ACHN (cell line): Measurements from ENCODE around the gene NEDD4L.
A peak's percentile ranks its signal among the peaks of the same experiment; 100 is the strongest.

ENCODE experiments used
- DNase-seq: peaks from one replicate; pipeline ENCODE4 v3.0.0-alpha.2; 2015
- in situ Hi-C: cut with HindIII; loops from 2 replicates; pipeline ENCODE4 v1.10.0; 2017; ENCODE audit warnings: low sequenced_read_pairs, low pct_ligation_motif_present, low pct_unique_long_range_greater_than_20kb

NEDD4L gene

DNA sequence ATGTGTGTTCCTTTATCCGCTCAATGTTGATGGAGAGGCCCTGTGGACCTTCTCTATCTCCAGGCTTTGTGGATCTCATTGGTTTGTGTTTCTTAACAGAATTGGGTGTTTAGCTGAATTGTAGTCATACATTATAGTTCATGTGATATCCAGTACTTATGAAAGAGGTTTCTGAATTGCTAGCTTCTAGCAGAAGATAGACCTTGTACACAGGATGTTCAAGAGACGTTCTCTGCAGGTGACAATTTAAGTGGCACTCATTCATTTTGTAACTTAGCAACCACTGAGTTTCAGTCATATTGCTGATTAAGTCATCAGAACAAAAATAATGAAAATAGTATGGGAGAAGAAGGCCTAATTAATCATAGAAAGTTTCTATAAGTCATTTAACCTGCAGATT, 305.6 kb downstream of the NEDD4L start:
- no peak for DNase-seq
- in situ Hi-C loops, result no loop called here

DNA sequence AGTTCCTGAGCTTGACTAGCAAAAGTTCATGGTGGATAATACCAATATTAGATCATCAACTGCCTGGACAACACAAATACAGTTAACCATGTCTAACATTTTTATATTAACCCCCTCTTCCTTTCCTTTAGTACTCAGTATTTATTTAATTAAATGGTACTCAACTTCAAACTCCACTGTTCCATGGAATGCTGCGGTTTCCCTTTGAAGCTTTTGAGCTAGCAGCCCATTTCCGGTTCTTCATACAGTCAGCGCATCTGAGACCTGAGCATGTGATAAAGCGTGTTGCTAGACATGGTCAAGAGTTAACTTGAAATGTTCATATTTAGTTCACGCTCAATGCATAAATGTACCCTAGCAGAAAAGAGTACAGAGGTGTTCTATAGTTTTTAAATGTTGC, 306.5 kb downstream of the NEDD4L start:
- DNase-seq, result no peak
- in situ Hi-C loops, result no loop called here

DNA sequence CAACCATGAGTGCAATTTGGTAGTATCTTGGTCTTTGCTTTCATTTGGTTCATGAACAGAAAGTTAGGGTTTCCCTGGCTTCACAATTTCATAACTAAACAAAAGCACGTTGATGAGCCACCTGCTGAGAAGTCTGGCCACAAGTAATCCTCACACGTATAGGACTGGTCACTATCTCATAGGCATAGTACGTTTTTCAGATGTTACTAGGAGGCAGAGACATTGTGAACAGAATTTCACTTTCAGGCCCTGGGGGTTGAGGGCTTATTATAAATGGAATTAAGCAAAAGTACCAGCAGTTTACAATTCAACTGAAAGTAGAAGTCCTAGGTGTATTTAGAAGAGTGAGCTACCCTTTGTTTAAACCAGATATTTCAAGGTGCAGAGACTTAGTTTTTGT, 307.8 kb downstream of the NEDD4L start:
- in situ Hi-C loops, result no loop called here
- no peak for DNase-seq

DNA sequence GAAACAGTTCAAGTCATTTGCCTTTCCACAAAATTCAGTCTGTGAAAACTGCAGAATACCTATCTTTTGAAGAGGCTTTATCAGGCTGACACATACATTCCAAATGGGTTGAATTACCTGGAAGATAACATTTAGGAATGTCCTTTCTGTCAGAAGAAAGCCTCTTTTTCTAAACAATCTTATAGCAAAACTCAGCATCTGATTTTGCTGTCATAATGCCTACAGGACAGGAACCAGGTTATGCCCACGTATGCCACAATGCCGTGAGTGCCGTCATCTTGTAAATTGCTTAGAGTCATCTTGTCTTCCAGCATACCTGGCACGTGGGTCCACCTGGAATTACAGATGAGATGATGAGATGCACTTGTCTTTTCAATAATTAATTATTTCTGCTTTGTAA, 309.6 kb downstream of the NEDD4L start:
- DNase-seq, result no peak
- in situ Hi-C loops, result no loop called here

DNA sequence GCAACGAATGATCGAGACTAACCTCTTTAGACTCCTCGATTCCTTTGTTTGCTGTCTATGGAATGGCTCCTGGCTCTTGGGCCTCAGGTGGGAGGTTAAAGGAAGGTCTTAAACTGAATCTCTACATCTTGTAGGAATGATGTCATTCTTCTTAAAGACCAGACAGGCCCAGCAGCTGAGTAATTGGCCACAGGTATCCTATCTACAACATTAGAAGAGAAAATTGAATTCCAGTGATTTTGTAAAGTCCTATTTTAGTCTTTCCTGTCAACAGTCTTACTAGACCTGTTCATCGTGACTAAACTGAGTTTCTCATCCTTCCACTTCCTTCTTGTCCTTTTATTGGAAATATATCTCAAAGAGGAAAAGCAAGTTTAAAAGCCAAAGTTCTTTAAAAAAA, 310.0 kb downstream of the NEDD4L start:
- no peak for DNase-seq
- in situ Hi-C loops, result no loop called here

DNA sequence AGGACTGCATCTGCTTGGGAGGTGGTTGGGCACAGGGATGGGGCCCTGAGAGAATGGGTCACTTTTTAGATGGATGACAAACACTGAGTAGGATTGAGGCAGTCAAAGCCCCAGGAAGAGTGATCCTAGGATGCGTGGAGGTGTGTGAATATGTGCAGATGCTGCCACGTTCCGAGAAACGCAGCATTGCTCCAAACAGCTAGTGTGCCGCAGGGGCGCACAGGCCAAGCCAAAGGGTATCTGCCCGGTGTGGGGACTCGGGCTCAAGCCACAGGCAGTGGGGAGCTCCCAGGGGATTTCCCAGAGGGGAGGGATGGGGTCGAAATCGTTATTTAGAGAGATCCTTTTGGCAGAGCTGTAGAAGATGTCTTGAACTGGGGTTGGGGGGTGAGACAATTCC, 310.8 kb downstream of the NEDD4L start:
- DNase-seq, result no peak
- in situ Hi-C loops, result no loop called here

DNA sequence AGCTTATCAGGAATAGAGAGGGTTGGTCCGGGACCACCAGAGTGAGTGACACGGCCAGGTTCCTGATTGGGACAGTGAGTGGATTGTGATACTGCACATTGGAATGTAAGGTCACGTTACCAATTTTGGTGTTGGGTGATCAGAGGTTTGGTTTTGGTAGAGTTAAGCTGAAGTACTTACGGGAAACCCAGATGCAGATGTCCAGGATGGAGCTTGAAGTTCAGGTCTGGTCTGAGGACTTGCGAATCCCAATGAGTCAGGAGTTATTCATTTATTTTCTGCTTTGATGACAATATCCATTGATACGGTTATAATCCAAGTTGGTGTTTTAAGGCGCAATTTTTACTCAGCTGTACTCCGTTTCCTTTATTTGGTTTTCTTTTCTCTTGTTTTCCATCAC, 311.2 kb downstream of the NEDD4L start:
- DNase-seq, result peak; percentile 20
- in situ Hi-C loops, result no loop called here

DNA sequence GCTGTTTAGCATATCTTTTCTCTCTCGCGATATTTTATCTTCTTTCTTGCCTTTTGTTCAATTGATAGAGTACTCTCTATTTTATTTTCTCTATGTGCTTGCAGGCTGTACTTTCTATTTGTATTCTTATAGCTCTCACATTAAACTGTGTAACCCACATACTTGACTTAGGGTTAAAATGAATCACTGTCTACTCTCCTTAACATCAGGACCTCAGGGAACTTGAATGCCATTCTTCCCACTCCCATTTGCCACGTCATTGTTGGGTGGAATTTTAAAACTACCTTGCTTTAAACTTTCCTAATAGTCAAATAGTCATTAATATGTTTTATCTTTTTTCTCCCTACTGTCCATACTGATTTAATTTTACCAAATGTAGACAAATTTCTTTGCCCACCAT, 315.2 kb downstream of the NEDD4L start:
- DNase-seq, result no peak
- in situ Hi-C loops, result no loop called here

DNA sequence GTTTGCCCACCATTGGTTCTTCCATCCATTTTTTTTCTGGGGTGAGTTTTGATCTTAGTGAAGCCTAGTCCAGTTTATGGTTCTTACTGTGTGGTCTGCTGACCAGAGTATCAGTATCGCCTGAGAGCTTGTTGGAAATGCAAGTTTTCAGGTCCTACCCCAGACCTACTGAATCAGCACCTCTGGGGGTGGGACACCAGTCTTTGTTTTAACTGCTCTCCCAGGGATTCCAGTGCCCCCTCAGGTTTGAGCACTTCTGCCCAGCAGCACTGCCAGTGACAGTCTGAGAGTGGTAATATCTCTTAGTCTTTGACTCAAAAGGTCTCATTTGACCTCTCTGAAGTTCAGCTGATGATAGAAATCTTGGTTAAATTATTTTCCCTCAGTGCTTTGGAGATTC, 315.6 kb downstream of the NEDD4L start:
- in situ Hi-C loops, result no loop called here
- no peak for DNase-seq

DNA sequence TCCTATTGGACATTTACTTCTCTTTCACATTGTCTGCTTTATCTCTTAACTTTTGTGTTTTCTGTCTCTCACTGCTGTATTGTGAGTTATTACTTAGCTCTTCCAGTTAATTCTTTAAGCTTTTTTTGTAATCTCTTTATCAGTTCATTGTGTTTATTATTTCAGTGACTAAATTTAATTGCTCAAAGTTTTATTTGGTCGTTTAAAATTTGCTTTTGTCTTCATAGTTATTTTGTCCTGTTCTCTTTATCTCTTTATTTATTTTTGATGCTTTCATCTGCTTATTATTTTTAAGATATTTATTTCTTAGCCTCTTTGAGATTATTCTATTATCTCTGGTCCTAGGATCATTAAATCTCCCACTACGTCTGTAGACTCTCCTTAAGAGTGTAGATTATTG, 316.3 kb downstream of the NEDD4L start:
- no peak for DNase-seq
- in situ Hi-C loops, result no loop called here

DNA sequence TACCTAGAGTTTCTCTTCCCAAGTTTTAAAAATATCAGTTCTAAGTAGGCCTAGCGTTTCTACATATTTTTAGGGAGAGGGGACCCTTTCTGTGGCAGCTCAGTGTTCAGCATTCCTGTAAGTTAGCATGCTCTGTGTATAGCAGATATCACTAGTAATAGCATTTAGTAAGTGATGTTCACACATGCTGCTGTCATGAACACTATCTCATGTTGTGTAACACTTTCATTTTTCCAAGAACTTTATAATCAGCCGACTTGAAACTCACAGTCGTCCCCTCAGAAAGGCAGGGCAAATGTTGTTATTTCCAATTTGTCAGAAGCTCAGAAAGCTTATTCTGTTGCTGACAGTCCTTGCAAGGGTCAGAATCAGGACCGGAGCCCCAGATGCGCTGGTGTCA, 317.2 kb downstream of the NEDD4L start:
- in situ Hi-C loops, result no loop called here
- DNase-seq, result no peak

DNA sequence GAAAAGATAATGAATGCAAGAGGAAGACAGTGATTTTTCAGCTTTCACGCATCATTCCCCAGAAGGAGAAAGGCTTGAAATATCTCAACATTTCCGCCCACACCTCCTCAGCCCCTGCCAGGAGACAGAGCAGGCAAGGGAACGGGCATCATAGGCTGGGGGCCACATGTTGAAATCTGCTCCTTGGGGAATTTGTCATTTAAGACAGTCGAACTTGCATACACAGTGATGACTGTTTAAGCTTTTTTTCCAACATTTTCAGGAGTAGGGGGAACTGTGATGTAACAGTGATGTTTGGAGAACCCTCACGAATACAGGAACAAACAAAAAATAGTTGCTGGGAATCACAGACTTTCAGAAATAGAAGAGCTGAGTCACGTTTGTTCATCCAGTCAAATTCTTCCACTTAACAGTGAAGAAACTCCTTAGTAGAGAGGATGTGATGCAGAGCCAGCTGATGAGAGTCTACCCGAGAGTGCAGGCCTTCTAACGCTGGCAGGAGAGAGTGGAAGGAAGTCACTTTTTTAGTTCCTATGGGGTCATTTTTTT, 318.1 kb downstream of the NEDD4L start:
- peak; percentile 75 for DNase-seq
- in situ Hi-C loops, result no loop called here

DNA sequence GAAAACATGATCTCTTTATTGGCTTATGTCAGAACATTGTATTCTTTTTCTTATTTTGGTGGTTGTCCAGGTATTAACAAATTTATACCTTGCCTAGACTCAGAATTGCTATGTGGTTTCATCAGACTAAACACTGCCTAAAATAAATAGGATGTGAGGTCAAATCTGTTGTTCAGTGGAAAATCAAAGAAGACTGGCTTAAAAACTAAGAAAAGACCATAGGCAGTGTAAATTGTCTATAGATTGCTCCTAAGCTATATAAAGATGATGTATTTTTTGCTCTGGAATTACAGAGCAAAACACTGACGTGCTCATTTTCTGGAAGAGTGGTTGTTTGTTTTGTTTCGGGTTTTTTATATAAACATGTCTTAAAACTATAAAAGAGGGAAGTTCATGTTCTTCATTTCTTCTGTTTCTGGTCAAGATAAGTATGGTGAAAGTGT, 318.8 kb downstream of the NEDD4L start:
- DNase-seq, result no peak
- in situ Hi-C loops, result no loop called here

DNA sequence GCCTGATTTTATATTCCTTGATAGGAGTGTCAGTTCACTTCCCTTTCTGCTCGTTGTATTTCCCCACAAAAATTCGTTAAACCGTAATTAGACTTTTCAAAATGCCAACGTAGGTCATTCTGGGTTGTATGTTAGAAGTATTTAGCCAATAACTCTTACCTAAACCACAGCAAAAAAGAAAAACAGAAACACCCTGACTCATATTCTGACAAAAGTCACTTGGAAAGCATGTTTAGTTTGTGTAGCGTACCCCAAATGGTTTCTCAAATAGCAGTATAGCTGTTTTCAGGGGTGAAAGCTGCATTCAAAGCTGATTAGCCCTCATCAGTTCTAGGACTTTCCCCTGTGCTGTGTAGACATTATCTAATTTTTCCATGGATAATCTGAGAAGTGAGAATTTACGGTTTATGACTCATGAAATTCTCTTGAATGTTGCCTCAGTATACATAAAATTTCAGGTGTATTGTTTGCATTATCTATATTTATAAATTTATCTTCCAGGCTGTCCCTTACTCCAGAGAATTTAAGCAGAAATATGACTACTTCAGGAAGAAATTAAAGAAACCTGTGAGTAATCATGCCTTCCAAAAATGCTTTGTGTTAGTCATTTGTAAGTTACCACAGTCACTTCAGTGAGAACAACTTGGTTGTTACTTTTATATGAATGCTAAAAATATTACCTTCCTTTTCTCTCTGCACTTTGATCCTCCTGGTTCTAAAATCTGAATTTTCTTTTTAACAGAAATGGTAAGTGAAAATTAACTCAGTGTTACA, 319.9 kb downstream of the NEDD4L start:
- in situ Hi-C loops, result no loop called here
- no peak for DNase-seq

DNA sequence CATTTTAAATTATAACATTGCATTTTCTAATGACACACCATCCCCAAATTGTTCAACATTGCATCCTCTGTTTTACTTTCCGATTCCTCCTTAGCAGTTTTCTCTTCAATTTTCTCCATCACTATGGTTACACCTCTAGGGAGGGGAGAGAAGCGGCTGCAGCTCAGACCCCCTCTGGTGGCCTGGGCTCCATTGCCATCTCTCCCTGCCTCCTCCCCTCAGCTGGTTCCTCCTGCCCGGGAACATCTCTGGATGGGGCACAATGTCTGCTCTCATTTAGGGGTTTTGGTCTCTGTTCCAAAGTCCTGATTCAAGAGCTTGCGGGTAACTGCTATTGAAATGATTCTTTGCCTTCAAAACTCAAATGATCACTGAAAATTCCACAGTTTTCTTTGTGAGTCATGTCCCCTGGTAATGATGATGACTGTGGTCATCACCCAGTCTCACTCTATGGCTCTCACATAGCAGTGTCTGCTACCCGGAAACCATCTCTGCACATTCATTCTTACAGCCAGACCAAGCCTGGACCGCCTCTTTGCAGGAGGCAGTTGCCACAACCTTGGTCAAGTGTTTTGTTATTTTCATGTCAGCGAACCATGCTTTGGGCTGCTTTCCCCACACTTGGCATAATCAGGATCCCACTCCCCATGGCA, 321.0 kb downstream of the NEDD4L start:
- in situ Hi-C loops, result no loop called here
- no peak for DNase-seq

DNA sequence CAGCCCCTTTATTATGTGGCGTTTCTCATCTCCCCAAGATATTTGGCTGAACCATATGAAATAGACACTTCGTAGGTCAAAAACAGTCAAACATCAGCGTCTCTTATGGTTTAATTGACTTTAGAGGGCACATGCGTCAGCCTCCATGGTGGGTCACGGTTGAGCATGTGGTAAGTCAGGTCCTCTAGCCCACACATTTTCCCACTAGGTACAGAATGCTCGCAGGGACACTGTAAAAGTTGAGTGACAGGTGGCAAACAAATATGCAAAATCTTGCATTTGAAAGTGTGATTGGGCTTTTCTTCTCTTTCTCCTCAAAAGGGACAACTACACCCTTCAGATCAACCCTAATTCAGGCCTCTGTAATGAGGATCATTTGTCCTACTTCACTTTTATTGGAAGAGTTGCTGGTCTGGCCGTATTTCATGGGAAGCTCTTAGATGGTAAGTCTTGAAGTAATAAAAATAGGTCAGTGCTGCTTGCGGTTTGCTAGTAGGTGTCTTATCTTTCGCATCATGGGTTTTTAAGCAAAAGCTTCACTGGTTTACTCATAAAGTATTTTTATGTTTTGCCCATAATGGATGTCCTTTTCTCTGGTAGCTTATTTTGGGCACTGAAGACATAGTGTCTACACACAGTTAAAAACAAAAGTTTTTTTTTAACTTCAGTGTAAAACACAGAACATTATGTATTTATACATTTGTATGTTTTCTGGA, 323.6 kb downstream of the NEDD4L start:
- in situ Hi-C loops, result no loop called here
- no peak for DNase-seq

DNA sequence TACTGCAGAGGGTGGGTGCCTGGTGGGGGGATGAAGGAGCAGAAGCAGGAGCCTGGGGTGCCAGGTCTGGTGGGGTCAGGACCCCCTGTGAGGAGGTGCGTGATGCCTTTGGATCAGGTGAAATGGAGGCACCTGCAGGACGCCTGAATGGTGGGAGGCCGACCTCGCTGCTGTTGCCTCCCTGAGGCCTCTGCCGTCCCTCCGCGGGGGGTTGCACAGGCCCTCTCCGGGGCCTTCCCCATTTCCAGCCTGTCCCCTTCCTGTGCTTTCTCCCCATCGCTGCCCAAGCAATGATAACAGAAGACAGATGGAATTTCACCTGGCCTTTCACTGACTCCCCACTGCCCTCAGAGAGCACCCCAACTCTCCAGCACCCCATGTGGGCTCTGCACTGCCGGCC, 325.6 kb downstream of the NEDD4L start:
- in situ Hi-C loops, result no loop called here
- no peak for DNase-seq

DNA sequence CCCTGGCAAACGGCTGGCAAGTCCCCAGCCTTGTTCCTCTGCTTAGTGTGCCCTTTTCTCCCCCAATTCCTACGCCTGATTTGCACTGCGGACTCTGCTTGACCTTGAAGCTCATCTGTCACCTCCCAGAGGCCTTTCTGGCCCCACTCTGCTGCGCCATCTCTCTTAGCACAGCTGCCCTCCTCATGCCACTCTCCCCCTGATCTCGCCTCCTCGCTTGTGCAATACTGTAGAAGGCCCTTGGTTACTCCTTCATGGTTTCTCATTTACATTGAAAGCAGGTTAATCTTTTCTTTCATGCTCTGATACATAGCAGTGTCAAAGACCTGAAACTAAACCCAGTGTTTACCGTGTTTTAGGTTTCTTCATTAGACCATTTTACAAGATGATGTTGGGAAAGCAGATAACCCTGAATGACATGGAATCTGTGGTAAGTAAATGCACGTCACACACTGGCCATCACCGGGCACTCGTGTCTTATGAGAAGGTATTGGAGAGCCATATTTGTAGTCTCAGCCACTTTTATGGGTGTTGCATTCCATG, 326.1 kb downstream of the NEDD4L start:
- no peak for DNase-seq
- in situ Hi-C loops, result no loop called here

DNA sequence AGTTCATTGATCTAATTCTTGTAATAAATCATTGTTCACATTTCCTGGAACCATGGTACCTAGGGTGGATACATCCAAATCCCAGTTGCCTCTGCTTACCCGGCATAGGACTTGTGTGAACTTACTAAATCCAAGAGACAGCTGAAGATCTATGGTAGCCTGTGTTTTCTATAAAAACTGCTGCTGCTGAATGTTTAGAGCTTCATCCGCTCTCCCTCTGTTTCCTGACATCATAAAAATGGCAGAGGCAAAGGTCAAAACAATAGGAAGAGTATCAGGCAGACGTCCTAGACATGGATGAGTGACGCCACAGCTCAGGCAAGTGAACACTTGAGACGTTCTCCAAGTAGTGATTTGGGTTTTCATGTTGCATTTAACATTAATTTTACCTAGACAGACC, 326.6 kb downstream of the NEDD4L start:
- in situ Hi-C loops, result no loop called here
- DNase-seq, result no peak
